Small intestine (tissue), 7 donors: ENCODE measurements around the gene GBX2. TPM values are rescaled to one million over a fixed set of nuclear protein-coding genes. Genes with fewer than 3 reads are reported as not detected.
A peak's percentile ranks its signal among the peaks of the same experiment; 100 is the strongest.

ENCODE experiments used
- DNase-seq, 2 donors: peaks; one replicate each; pipeline versions ENCODE4 v3.0.0 to v3.0.0-alpha.2; 2013
- FAIRE-seq: peaks from 2 replicates; lab custom pipeline; 2012; peaks lifted over from hg19 to GRCh38; lab: Jason Lieb, UNC
- H3K27ac ChIP-seq, 3 donors: one replicate each; pipeline ENCODE4 v1.5.1; 2013; ENCODE audit warnings: low read length in 2 of 3, mild to moderate bottlenecking in 2 of 3, control low read depth in 1 of 3, inconsistent platforms in 1 of 3, low read depth in 1 of 3, moderate library complexity in 1 of 3
- H3K27me3 ChIP-seq, 3 donors: one replicate each; pipeline ENCODE4 v1.6.1; 2013; ENCODE audit warnings: low read length in 3 of 3, inconsistent platforms in 1 of 3; ENCODE audit not compliant: control insufficient read depth in 3 of 3, insufficient read depth in 3 of 3
- H3K36me3 ChIP-seq, 3 donors: one replicate each; pipeline ENCODE4 v1.6.1; 2013; ENCODE audit warnings: low read length in 3 of 3, inconsistent platforms in 1 of 3, low read depth in 1 of 3, mild to moderate bottlenecking in 1 of 3, moderate library complexity in 1 of 3; ENCODE audit not compliant: control insufficient read depth in 3 of 3, insufficient read depth in 2 of 3
- H3K4me1 ChIP-seq, 3 donors: one replicate each; pipeline ENCODE4 v1.6.1; 2013; ENCODE audit warnings: low read length in 2 of 3, inconsistent platforms in 1 of 3, low read depth in 1 of 3, mild to moderate bottlenecking in 1 of 3, moderate library complexity in 1 of 3; ENCODE audit not compliant: control insufficient read depth in 3 of 3, insufficient read depth in 2 of 3
- H3K4me3 ChIP-seq, 3 donors: one replicate each; pipeline ENCODE4 v1.5.1; 2013; ENCODE audit warnings: low read length in 3 of 3, control low read depth in 1 of 3, inconsistent platforms in 1 of 3, low read depth in 1 of 3, mild to moderate bottlenecking in 1 of 3, moderate library complexity in 1 of 3
- H3K9me3 ChIP-seq, 2 donors: one replicate each; pipeline ENCODE4 v1.6.1; 2013; ENCODE audit warnings: low read depth in 1 of 2, low read length in 1 of 2; ENCODE audit not compliant: control insufficient read depth in 2 of 2, insufficient read depth in 1 of 2
- WGBS, 3 donors: extraction: QIAGEN DNeasy Blood & Tissue Kit; methylation state at CpG; one replicate each; pipeline ENCODE4 v1.1.7; 2013; 5-methylcytosine and 5-hydroxymethylcytosine counted together
- polyA plus RNA-seq, 4 donors: library from polyadenylated mRNA; stranded (reverse) in 3 of 4; unstranded in 1 of 4; fragments of 200-250 nt in 3 of 4; fragments of 120-200 nt in 1 of 4; gene quantifications; one replicate each; pipeline versions ENCODE4 v1.2.1 to v1.2.3, GENCODE V29; 2013
- donor health status: healthy with polysubstance abuse.
- donor health status: control.
- donor health status: control.
- donor health status: Bipolar disorder and iron deficiency.
- donor health status: healthy.

Gene GBX2
- polyA plus RNA-seq, 4 donors: not detected

- Histone ChIP-seq H3K4me3 (peak overlapping the region in 1 of 3 donors; percentile 27), H3K4me1 (peaks cover 0 to 19% (median 0%) of the 10 kb centered on the region in 3 donors), H3K36me3 (no peaks in the 10 kb centered on the region), H3K9me3 (peaks cover 0 to under 1% of the 10 kb centered on the region in 2 donors), H3K27me3 (peaks cover 9 to 75% (median 21%) of the 10 kb centered on the region in 3 donors), H3K27ac (no peak overlapping the region)
- WGBS, 3 donors: 4 to 6% (median 6%) methylated on average over 15 of the region's 15 CpGs
- DNase-seq (no peak), FAIRE-seq (no peak)
These were observed 10.7 kb upstream of the GBX2 start for GRCh38 chr2:236178890-236179235.

GRCh38 chr2:236177967-236178889, 10.0 kb upstream of the GBX2 start:
- peak; percentile 46 to 82 for DNase-seq
- Histone ChIP-seq H3K4me3 (peak overlapping the region in 2 of 3 donors; percentile 27 to 34), H3K27me3 (peaks cover 15 to 79% (median 27%) of the 10 kb centered on the region in 3 donors), H3K9me3 (peaks cover 0 to 3% of the 10 kb centered on the region in 2 donors), H3K4me1 (peaks cover 0 to 25% (median 0%) of the 10 kb centered on the region in 3 donors), H3K27ac (no peak overlapping the region), H3K36me3 (no peaks in the 10 kb centered on the region)
- no peak for FAIRE-seq
- WGBS, 3 donors: 3 to 7% (median 5%) methylated on average over 58 to 65 of the region's 65 CpGs

- no peak overlapping the region for H3K27ac ChIP-seq
- FAIRE-seq (no peak), DNase-seq (peak; percentile 19 to 72)
- H3K9me3 ChIP-seq: peaks cover 0 to 3% of the 10 kb centered on the region in 2 donors
- H3K4me3 ChIP-seq: no peak overlapping the region
- peaks cover 19 to 85% (median 34%) of the 10 kb centered on the region in 3 donors for H3K27me3 ChIP-seq
- peaks cover 0 to 28% (median 0%) of the 10 kb centered on the region in 3 donors for H3K4me1 ChIP-seq
- 8 to 14% (median 13%) methylated on average over 20 of the region's 20 CpGs for WGBS, 3 donors
- H3K36me3 ChIP-seq: no peaks in the 10 kb centered on the region
These were observed 9.4 kb upstream of the GBX2 start for GRCh38 chr2:236177604-236177966.

- Histone ChIP-seq H3K36me3 (no peaks in the 10 kb centered on the region), H3K9me3 (peaks cover 0 to 3% of the 10 kb centered on the region in 2 donors), H3K4me3 (no peak overlapping the region), H3K4me1 (peaks cover 0 to 28% (median 0%) of the 10 kb centered on the region in 3 donors), H3K27me3 (peaks cover 19 to 89% (median 39%) of the 10 kb centered on the region in 3 donors), H3K27ac (no peak overlapping the region)
- FAIRE-seq (no peak), DNase-seq (no peak)
- WGBS, 3 donors: 51 to 55% (median 55%) methylated on average over 21 of the region's 21 CpGs
These were observed 8.8 kb upstream of the GBX2 start for GRCh38 chr2:236176951-236177350.

- DNase-seq (peak; percentile 19 to 49), FAIRE-seq (no peak)
These were observed 8.2 kb upstream of the GBX2 start for GRCh38 chr2:236176417-236176816.

GRCh38 chr2:236175548-236176150, 7.5 kb upstream of the GBX2 start:
- Histone ChIP-seq H3K4me3 (no peak overlapping the region), H3K27ac (no peak overlapping the region), H3K4me1 (peaks cover 0 to 28% (median 0%) of the 10 kb centered on the region in 3 donors), H3K27me3 (peaks cover 19 to 94% (median 52%) of the 10 kb centered on the region in 3 donors), H3K36me3 (no peaks in the 10 kb centered on the region), H3K9me3 (peaks cover 0 to 8% of the 10 kb centered on the region in 2 donors)
- DNase-seq: no peak
- 35 to 44% (median 36%) methylated on average over 6 of the region's 6 CpGs for WGBS, 3 donors
- FAIRE-seq: no peak

More at GRCh38 chr2:236176417-236176816, 8.2 kb upstream of the GBX2 start:
- Histone ChIP-seq H3K36me3 (no peaks in the 10 kb centered on the region), H3K27me3 (peaks cover 19 to 90% (median 44%) of the 10 kb centered on the region in 3 donors), H3K9me3 (peaks cover 0 to 3% of the 10 kb centered on the region in 2 donors), H3K27ac (no peak overlapping the region), H3K4me1 (peaks cover 0 to 28% (median 0%) of the 10 kb centered on the region in 3 donors), H3K4me3 (no peak overlapping the region)
- WGBS, 3 donors: 7 to 15% (median 13%) methylated on average over 7 of the region's 7 CpGs

GRCh38 chr2:236173729-236174607, 5.8 kb upstream of the GBX2 start:
- 5 to 11% (median 6%) methylated on average over 23 of the region's 23 CpGs for WGBS, 3 donors
- peaks cover 25 to 97% (median 64%) of the 10 kb centered on the region in 3 donors for H3K27me3 ChIP-seq

More at GRCh38 chr2:236173729-236174607, 5.8 kb upstream of the GBX2 start:
- FAIRE-seq (no peak), DNase-seq (peak in 1 of 2 donors; percentile 77)
- H3K27ac ChIP-seq: no peak overlapping the region
- no peaks in the 10 kb centered on the region for H3K36me3 ChIP-seq
- peaks cover 0 to 10% of the 10 kb centered on the region in 2 donors for H3K9me3 ChIP-seq
- peaks cover 0 to 28% (median 0%) of the 10 kb centered on the region in 3 donors for H3K4me1 ChIP-seq
- H3K4me3 ChIP-seq: no peak overlapping the region
